H9 (cell line): ENCODE data around the gene CCL21. TPM values are rescaled to one million over a fixed set of nuclear protein-coding genes. Genes with fewer than 3 reads are reported as not detected.

Experiments used
- DNase-seq: peaks from one replicate; pipeline ENCODE4 v3.0.0-alpha.2; 2017
- H2AFZ ChIP-seq: one replicate; pipeline ENCODE4 v1.6.1; 2013; ENCODE audit warnings: mild to moderate bottlenecking, low read length, control low read depth, moderate library complexity
- H2AK5ac ChIP-seq: 2 replicates; pipeline ENCODE4 v1.6.1; 2013; ENCODE audit warnings: low read length, control low read depth, mixed read lengths; ENCODE audit not compliant: insufficient read length
- H2BK120ac ChIP-seq: one replicate; pipeline ENCODE4 v1.6.1; 2013; ENCODE audit warnings: low read depth, mild to moderate bottlenecking, low read length, control low read depth, inconsistent platforms; ENCODE audit not compliant: poor library complexity, severe bottlenecking
- H2BK12ac ChIP-seq: 2 replicates; pipeline ENCODE4 v1.6.1; 2013; ENCODE audit warnings: low read length, control low read depth, mixed read lengths, low read depth; ENCODE audit not compliant: insufficient read length
- H2BK15ac ChIP-seq: 2 replicates; pipeline ENCODE4 v1.6.1; 2013; ENCODE audit warnings: low read depth, low read length, control low read depth
- H2BK20ac ChIP-seq: one replicate; pipeline ENCODE4 v1.6.1; 2013; ENCODE audit warnings: low read depth, mild to moderate bottlenecking, low read length, control low read depth, inconsistent platforms; ENCODE audit not compliant: poor library complexity, severe bottlenecking
- H2BK5ac ChIP-seq: 2 replicates; pipeline ENCODE4 v1.6.1; 2013; ENCODE audit warnings: low read length, control low read depth, mixed read lengths; ENCODE audit not compliant: insufficient read length
- H3K14ac ChIP-seq: 2 replicates; pipeline ENCODE4 v1.6.1; 2013; ENCODE audit warnings: low read length, control low read depth; ENCODE audit not compliant: insufficient read depth
- H3K18ac ChIP-seq: 2 replicates; pipeline ENCODE4 v1.6.1; 2013; ENCODE audit warnings: low read depth, mild to moderate bottlenecking, mixed read lengths, low read length, control low read depth; ENCODE audit not compliant: insufficient read length
- H3K23ac ChIP-seq: 2 replicates; pipeline ENCODE4 v1.6.1; 2013; ENCODE audit warnings: low read length, control low read depth, mixed read lengths, low read depth; ENCODE audit not compliant: insufficient read length
- H3K23me2 ChIP-seq: 2 replicates; pipeline ENCODE4 v1.6.1; 2013; ENCODE audit warnings: low read depth, mild to moderate bottlenecking, mixed read lengths, low read length, control low read depth; ENCODE audit not compliant: insufficient read length, poor library complexity, severe bottlenecking
- H3K27ac ChIP-seq: 2 replicates; pipeline ENCODE4 v1.5.1; 2013; ENCODE audit warnings: low read length, control low read depth, mixed read lengths, low read depth; ENCODE audit not compliant: insufficient read length
- H3K27me3 ChIP-seq: 2 replicates; pipeline ENCODE4 v1.6.1; 2013; ENCODE audit warnings: low read length, control low read depth, inconsistent platforms; ENCODE audit not compliant: insufficient read depth
- H3K4ac ChIP-seq: 2 replicates; pipeline ENCODE4 v1.6.1; 2013; ENCODE audit warnings: low read depth, mild to moderate bottlenecking, control low read depth, inconsistent platforms, low read length, moderate library complexity
- H3K4me1 ChIP-seq: 2 replicates; pipeline ENCODE4 v1.6.1; 2013; ENCODE audit warnings: low read length, control low read depth, inconsistent platforms; ENCODE audit not compliant: insufficient read depth
- H3K4me2 ChIP-seq: 2 replicates; pipeline ENCODE4 v1.6.1; 2013; ENCODE audit warnings: low read length, control low read depth, mixed read lengths; ENCODE audit not compliant: insufficient read length, insufficient read depth
- H3K56ac ChIP-seq: 2 replicates; pipeline ENCODE4 v1.6.1; 2013; ENCODE audit warnings: low read depth, mild to moderate bottlenecking, mixed read lengths, low read length, control low read depth; ENCODE audit not compliant: insufficient read length
- H3K79me1 ChIP-seq: 2 replicates; pipeline ENCODE4 v1.6.1; 2013; ENCODE audit warnings: low read depth, mild to moderate bottlenecking, moderate library complexity, low read length, control low read depth, inconsistent platforms; ENCODE audit not compliant: insufficient read depth, poor library complexity, severe bottlenecking
- H3K79me2 ChIP-seq: 2 replicates; pipeline ENCODE4 v1.6.1; 2013; ENCODE audit warnings: low read length, control low read depth, inconsistent platforms; ENCODE audit not compliant: insufficient read depth
- H3K9ac ChIP-seq: 2 replicates; pipeline ENCODE4 v1.6.1; 2013; ENCODE audit warnings: low read length, control low read depth, mixed read lengths; ENCODE audit not compliant: insufficient read length; ENCODE audit errors: extremely low read depth
- H3K9me3 ChIP-seq: one replicate; pipeline ENCODE4 v1.6.1; 2013; ENCODE audit warnings: low read depth, low read length, inconsistent platforms; ENCODE audit not compliant: control insufficient read depth
- H3T11ph ChIP-seq: one replicate; pipeline ENCODE4 v1.6.1; 2013; ENCODE audit warnings: mild to moderate bottlenecking, low read length, control low read depth, inconsistent platforms
- H4K20me1 ChIP-seq: one replicate; pipeline ENCODE4 v1.6.1; 2013; ENCODE audit not compliant: control insufficient read depth, insufficient read length, insufficient read depth
- H4K5ac ChIP-seq: 2 replicates; pipeline ENCODE4 v1.6.1; 2013; ENCODE audit warnings: low read depth, mild to moderate bottlenecking, mixed read lengths, low read length, control low read depth; ENCODE audit not compliant: insufficient read length
- H4K8ac ChIP-seq: replicated peaks from 2 replicates; pipeline ENCODE4 v1.6.1; 2013; ENCODE audit warnings: low read length, control low read depth, mixed read lengths, low read depth; ENCODE audit not compliant: insufficient read length
- H4K91ac ChIP-seq: 2 replicates; pipeline ENCODE4 v1.6.1; 2013; ENCODE audit warnings: low read depth, mild to moderate bottlenecking, moderate library complexity, mixed read lengths, low read length, control low read depth; ENCODE audit not compliant: insufficient read length
- H3K27ac Mint-ChIP-seq, 3 experiments: 2 replicates in 2 of 3; 3 replicates in 1 of 3; pipeline ENCODE4 v1.8.0; 2020 to 2021; ENCODE audit warnings: mixed read lengths in 3 of 3, mild to moderate bottlenecking in 1 of 3, moderate library complexity in 1 of 3
- H3K27me3 Mint-ChIP-seq: 2 replicates; pipeline ENCODE4 v1.8.0; 2021; ENCODE audit warnings: low read depth, mild to moderate bottlenecking, moderate library complexity, mixed read lengths
- H3K36me3 Mint-ChIP-seq, 3 experiments: 2 replicates in 2 of 3; 3 replicates in 1 of 3; pipeline ENCODE4 v1.8.0; 2020 to 2021; ENCODE audit warnings: low read depth in 3 of 3, mixed read lengths in 3 of 3; ENCODE audit not compliant: insufficient read depth in 1 of 3
- H3K4me1 Mint-ChIP-seq, 2 experiments: 2 replicates each; pipeline ENCODE4 v1.8.0; 2020; ENCODE audit warnings: mixed read lengths in 2 of 2
- H3K4me3 Mint-ChIP-seq, 2 experiments: 2 replicates in 1 of 2; 3 replicates in 1 of 2; pipeline ENCODE4 v1.8.0; 2020 to 2021; ENCODE audit warnings: mild to moderate bottlenecking in 2 of 2, mixed read lengths in 2 of 2, moderate library complexity in 1 of 2
- H3K9me3 Mint-ChIP-seq, 2 experiments: 2 replicates in 1 of 2; 3 replicates in 1 of 2; pipeline ENCODE4 v1.8.0; 2020; ENCODE audit warnings: mild to moderate bottlenecking in 2 of 2, mixed read lengths in 2 of 2, moderate library complexity in 1 of 2
- CTCF ChIP-seq: fragments of 200-600 bp; sonication (generic); conservative IDR thresholded peaks from 3 replicates; pipeline ENCODE4 v1.8.0; 2021; ENCODE audit warnings: antibody characterized with exemption, mild to moderate bottlenecking
- WGBS: extraction: QIAGEN DNeasy Blood & Tissue Kit; methylation state at CpG from one replicate; pipeline ENCODE4 v1.1.7; 2013; ENCODE audit warnings: missing lambda C conversion rate, low lambda C conversion rate, mixed read lengths; ENCODE audit not compliant: insufficient read length; ENCODE audit errors: extremely low coverage; 5-methylcytosine and 5-hydroxymethylcytosine counted together
- total RNA-seq: library from RNA; stranded (reverse); gene quantifications from 2 replicates; pipeline ENCODE4 v1.2.1, GENCODE V29; 2021

Gene CCL21
- total RNA-seq, 1 experiment from 2014 or later: not detected

GRCh38 chr9:34691936-34692315 lies 18.0 kb downstream of the CCL21 start:
- Histone ChIP-seq H2BK12ac (no peak overlapping the region), H3K27ac (no peak overlapping the region), H4K5ac (no peak overlapping the region), H2BK120ac (no peak overlapping the region), H3K9me3 (no peaks in the 10 kb centered on the region), H4K20me1 (no peaks in the 10 kb centered on the region), H3K23me2 (no peaks in the 10 kb centered on the region), H3K27me3 (no peaks in the 10 kb centered on the region), H3K23ac (no peak overlapping the region), H3K9ac (no peak overlapping the region), H3T11ph (no peak overlapping the region), H2AK5ac (no peak overlapping the region), H2AFZ (no peak overlapping the region), H4K8ac (no peak overlapping the region), H3K14ac (no peak overlapping the region), H3K18ac (no peak overlapping the region), H4K91ac (no peak overlapping the region), H3K4me1 (peaks cover 5% of the 10 kb centered on the region; the same call in 1 of the 2 replicates), H2BK15ac (no peak overlapping the region), H3K56ac (no peak overlapping the region), H2BK20ac (no peak overlapping the region), H3K4ac (no peak overlapping the region), H2BK5ac (no peak overlapping the region), H3K79me1 (no peaks in the 10 kb centered on the region), H3K4me2 (no peak overlapping the region), H3K79me2 (no peaks in the 10 kb centered on the region)
- TF ChIP-seq CTCF: no peak
- no peak for DNase-seq
- WGBS: no CpG with 5 or more reads among the region's 5 CpGs
- H3K4me1 Mint-ChIP-seq: peaks cover 13 to 16% of the 10 kb centered on the region in 2 experiments
- no peak overlapping the region for H3K27ac Mint-ChIP-seq
- no peaks in the 10 kb centered on the region; the same call in none of the 2 replicates for H3K27me3 Mint-ChIP-seq
- H3K9me3 Mint-ChIP-seq: no peaks in the 10 kb centered on the region
- no peaks in the 10 kb centered on the region; a peak in 1 of 7 replicates for H3K36me3 Mint-ChIP-seq
- H3K4me3 Mint-ChIP-seq: no peak overlapping the region
